Neural progenitor cell (in vitro differentiated cells): Measurements from ENCODE around the gene TRAPPC2L. TPM values are rescaled to one million over a fixed set of nuclear protein-coding genes. Genes with fewer than 3 reads are reported as not detected.

ENCODE experiments used
- DNase-seq: peaks from one replicate; pipeline ENCODE4 v3.0.0-alpha.2; 2016; ENCODE audit warnings: low spot score
- H2AFZ ChIP-seq: fragments of 200-600 bp; sonication (generic); replicated peaks from 2 replicates; pipeline ENCODE4 v1.6.1; 2016; ENCODE audit warnings: antibody characterized with exemption
- H3F3A ChIP-seq: fragments of 200-600 bp; sonication (generic); 2 replicates; pipeline ENCODE4 v1.6.1; 2016; ENCODE audit warnings: antibody characterized with exemption, low read depth
- H3K27ac ChIP-seq: fragments of 200-600 bp; sonication (generic); 2 replicates; pipeline ENCODE4 v1.5.1; 2016; ENCODE audit warnings: mild to moderate bottlenecking
- H3K27me3 ChIP-seq: fragments of 200-600 bp; sonication (generic); 2 replicates; pipeline ENCODE4 v1.6.1; 2016; ENCODE audit warnings: mild to moderate bottlenecking, moderate library complexity
- H3K36me3 ChIP-seq: fragments of 200-600 bp; sonication (generic); 2 replicates; pipeline ENCODE4 v1.5.1; 2016
- H3K4me1 ChIP-seq: fragments of 200-600 bp; sonication (generic); 2 replicates; pipeline ENCODE4 v1.6.1; 2016; ENCODE audit warnings: mixed run types
- H3K4me2 ChIP-seq: fragments of 200-600 bp; sonication (generic); 2 replicates; pipeline ENCODE4 v1.6.1; 2016
- H3K4me3 ChIP-seq: fragments of 200-600 bp; sonication (generic); 2 replicates; pipeline ENCODE4 v1.5.1; 2016
- H3K79me2 ChIP-seq: fragments of 200-600 bp; sonication (generic); 2 replicates; pipeline ENCODE4 v1.6.1; 2016; ENCODE audit warnings: low read depth
- H3K9ac ChIP-seq: fragments of 200-600 bp; sonication (generic); 2 replicates; pipeline ENCODE4 v1.6.1; 2016
- H3K9me3 ChIP-seq: fragments of 200-600 bp; sonication (generic); 2 replicates; pipeline ENCODE4 v1.5.1; 2016; ENCODE audit warnings: low read depth
- H4K20me1 ChIP-seq: fragments of 200-600 bp; sonication (generic); 2 replicates; pipeline ENCODE4 v1.6.1; 2016; ENCODE audit warnings: low read depth
- H3K27ac Mint-ChIP-seq: 3 replicates; pipeline ENCODE4 v1.8.0; 2021; ENCODE audit warnings: mixed read lengths
- H3K27me3 Mint-ChIP-seq: 2 replicates; pipeline ENCODE4 v1.8.0; 2022; ENCODE audit warnings: low read depth, mild to moderate bottlenecking, inconsistent platforms, moderate library complexity, mixed read lengths; ENCODE audit not compliant: insufficient read depth
- H3K36me3 Mint-ChIP-seq: 3 replicates; pipeline ENCODE4 v1.8.0; 2021; ENCODE audit warnings: mixed read lengths
- H3K4me1 Mint-ChIP-seq: 3 replicates; pipeline ENCODE4 v1.8.0; 2021; ENCODE audit warnings: mixed read lengths
- H3K4me3 Mint-ChIP-seq: 3 replicates; pipeline ENCODE4 v1.8.0; 2021; ENCODE audit warnings: mild to moderate bottlenecking, moderate library complexity, mixed read lengths
- H3K9me3 Mint-ChIP-seq: 3 replicates; pipeline ENCODE4 v1.8.0; 2020; ENCODE audit warnings: mixed read lengths
- EZH2 ChIP-seq: fragments of 200-600 bp; sonication (generic); IDR thresholded peaks from 2 replicates; pipeline ENCODE4 v1.6.1; 2017; ENCODE audit warnings: antibody characterized with exemption, mild to moderate bottlenecking, moderate library complexity
- EZH2phosphoT487 ChIP-seq: fragments of 200-600 bp; sonication (generic); IDR thresholded peaks from 2 replicates; pipeline ENCODE4 v1.6.1; 2017; ENCODE audit warnings: antibody characterized with exemption
- total RNA-seq: library from RNA; depleted of rRNA; stranded (reverse); fragments of >200 nt; gene quantifications from 2 replicates; pipeline ENCODE4 v1.2.3, GENCODE V29; 2015; ENCODE audit warnings: low replicate concordance
- TF ChIP-seq, protein P1 (sequence below): fragments of 200-600 bp; sonication (generic); IDR thresholded peaks from 2 replicates; pipeline ENCODE4 v1.5.1; 2017; ENCODE audit warnings: antibody characterized with exemption, mild to moderate bottlenecking

The TRAPPC2L gene
- total RNA-seq, 1 donor from 2014 or later, result 31.8 TPM

DNA sequence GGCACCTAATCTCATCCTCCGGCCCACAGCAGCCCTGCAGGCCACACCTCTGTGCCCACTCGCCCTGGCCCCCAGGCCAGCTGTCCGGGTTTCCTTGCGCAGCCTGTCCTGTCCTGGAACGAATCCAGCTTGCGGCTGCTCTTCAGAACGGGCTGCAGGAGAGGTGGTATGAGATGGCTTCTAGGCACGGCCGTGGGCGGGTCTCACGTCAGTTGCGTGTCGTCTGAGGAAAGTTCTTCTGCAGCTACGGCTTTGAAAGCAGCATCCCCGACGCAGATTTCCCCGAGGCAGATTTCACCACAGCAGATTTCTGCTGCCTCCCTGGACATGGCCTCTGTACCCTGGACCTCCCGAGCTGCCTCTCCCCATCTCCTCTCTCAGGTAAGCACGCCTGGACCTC, 18.4 kb upstream of the TRAPPC2L start:
- Mint-ChIP-seq H3K9me3 (no peaks in the 10 kb centered on the region), H3K4me3 (no peak overlapping the region), H3K4me1 (no peaks in the 10 kb centered on the region), H3K36me3 (no peaks in the 10 kb centered on the region), H3K27ac (no peak overlapping the region), H3K27me3 (peaks cover 4% of the 10 kb centered on the region)
- Histone ChIP-seq H3F3A (no peaks in the 10 kb centered on the region), H2AFZ (no peak overlapping the region), H3K4me2 (no peak overlapping the region), H3K36me3 (no peaks in the 10 kb centered on the region), H4K20me1 (no peaks in the 10 kb centered on the region), H3K4me1 (no peaks in the 10 kb centered on the region), H3K9me3 (no peaks in the 10 kb centered on the region), H3K79me2 (no peaks in the 10 kb centered on the region), H3K4me3 (no peak overlapping the region), H3K9ac (no peak overlapping the region), H3K27ac (no peak overlapping the region), H3K27me3 (no peaks in the 10 kb centered on the region)
- DNase-seq, result no peak
- TF ChIP-seq EZH2 (no peak), EZH2phosphoT487 (no peak)
- TF ChIP-seq, protein P1, sequence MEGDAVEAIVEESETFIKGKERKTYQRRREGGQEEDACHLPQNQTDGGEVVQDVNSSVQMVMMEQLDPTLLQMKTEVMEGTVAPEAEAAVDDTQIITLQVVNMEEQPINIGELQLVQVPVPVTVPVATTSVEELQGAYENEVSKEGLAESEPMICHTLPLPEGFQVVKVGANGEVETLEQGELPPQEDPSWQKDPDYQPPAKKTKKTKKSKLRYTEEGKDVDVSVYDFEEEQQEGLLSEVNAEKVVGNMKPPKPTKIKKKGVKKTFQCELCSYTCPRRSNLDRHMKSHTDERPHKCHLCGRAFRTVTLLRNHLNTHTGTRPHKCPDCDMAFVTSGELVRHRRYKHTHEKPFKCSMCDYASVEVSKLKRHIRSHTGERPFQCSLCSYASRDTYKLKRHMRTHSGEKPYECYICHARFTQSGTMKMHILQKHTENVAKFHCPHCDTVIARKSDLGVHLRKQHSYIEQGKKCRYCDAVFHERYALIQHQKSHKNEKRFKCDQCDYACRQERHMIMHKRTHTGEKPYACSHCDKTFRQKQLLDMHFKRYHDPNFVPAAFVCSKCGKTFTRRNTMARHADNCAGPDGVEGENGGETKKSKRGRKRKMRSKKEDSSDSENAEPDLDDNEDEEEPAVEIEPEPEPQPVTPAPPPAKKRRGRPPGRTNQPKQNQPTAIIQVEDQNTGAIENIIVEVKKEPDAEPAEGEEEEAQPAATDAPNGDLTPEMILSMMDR, result no peak

- no peaks in the 10 kb centered on the region for H4K20me1 ChIP-seq
- no peaks in the 10 kb centered on the region for H3F3A ChIP-seq
- Mint-ChIP-seq H3K4me3 (no peak overlapping the region), H3K27me3 (peaks cover 6% of the 10 kb centered on the region), H3K9me3 (no peaks in the 10 kb centered on the region), H3K4me1 (no peaks in the 10 kb centered on the region), H3K36me3 (no peaks in the 10 kb centered on the region), H3K27ac (no peak overlapping the region)
- no peak overlapping the region for H3K27ac ChIP-seq
- no peak overlapping the region for H3K4me3 ChIP-seq
- DNase-seq, result peak; percentile 15
- no peak overlapping the region for H3K4me2 ChIP-seq
- no peaks in the 10 kb centered on the region for H3K36me3 ChIP-seq
- H3K27me3 ChIP-seq, result no peaks in the 10 kb centered on the region
- H2AFZ ChIP-seq, result no peak overlapping the region
- no peak overlapping the region for H3K9ac ChIP-seq
- no peak for TF ChIP-seq EZH2phosphoT487
- TF ChIP-seq, protein P1, result peak; percentile 34
- H3K79me2 ChIP-seq, result no peaks in the 10 kb centered on the region
- no peaks in the 10 kb centered on the region for H3K9me3 ChIP-seq
- no peaks in the 10 kb centered on the region for H3K4me1 ChIP-seq
Measured at GRCh38 chr16:88839026-88839529, 17.8 kb upstream of the TRAPPC2L start.

DNA sequence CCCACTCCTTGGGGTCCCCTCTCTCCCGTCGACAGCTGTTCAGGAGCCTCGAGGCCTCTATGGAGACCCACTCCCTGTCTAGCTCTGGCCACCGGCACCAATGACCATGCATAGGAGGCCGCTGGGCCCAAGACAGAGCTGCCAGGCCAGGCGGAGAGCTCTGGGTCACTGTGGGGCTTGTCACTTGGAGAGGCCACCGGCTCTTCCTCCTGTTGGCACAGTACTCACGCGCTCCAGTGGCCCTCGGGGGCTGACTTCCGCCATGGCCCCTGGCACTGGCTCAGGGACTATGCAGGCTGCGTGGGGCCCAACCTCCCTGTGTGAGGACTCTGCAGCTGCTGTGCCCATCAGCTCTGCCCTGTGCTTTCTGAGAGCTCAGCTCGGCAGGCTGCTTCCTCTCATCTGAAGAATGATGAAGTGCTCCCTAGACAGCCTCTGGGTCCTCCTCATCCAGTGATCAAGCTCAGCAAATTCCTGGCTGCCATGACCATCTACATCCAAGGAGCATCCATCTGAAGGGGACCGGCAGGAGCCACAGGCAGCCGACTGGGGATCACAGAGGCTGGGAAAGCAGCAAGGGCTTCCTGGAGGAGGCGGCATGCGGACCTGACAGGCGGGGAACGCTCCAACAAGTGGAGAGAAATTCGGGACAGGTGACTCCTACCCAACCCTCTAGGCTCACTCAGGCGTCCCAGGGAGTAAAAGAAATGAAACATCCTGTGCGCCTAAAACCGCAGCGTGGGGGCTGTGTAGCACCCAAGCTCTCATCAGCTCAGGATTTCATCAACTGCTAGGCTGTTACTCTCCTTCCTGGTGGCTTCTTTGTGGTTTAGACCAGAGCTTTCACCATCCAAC, 17.0 kb upstream of the TRAPPC2L start:
- Histone ChIP-seq H3K36me3 (no peaks in the 10 kb centered on the region), H3K27me3 (no peaks in the 10 kb centered on the region), H3K9ac (no peak overlapping the region), H3K4me3 (no peak overlapping the region), H3K4me1 (no peaks in the 10 kb centered on the region), H3K4me2 (no peak overlapping the region), H2AFZ (no peak overlapping the region), H3F3A (no peaks in the 10 kb centered on the region), H3K27ac (no peak overlapping the region), H3K79me2 (no peaks in the 10 kb centered on the region), H4K20me1 (peaks cover 4% of the 10 kb centered on the region), H3K9me3 (no peaks in the 10 kb centered on the region)
- no peaks in the 10 kb centered on the region for H3K9me3 Mint-ChIP-seq
- peaks cover 3% of the 10 kb centered on the region for H3K4me1 Mint-ChIP-seq
- H3K27ac Mint-ChIP-seq, result no peak overlapping the region
- H3K4me3 Mint-ChIP-seq, result no peak overlapping the region
- H3K27me3 Mint-ChIP-seq, result peaks cover 8% of the 10 kb centered on the region
- no peaks in the 10 kb centered on the region for H3K36me3 Mint-ChIP-seq
- DNase-seq, result no peak
- TF ChIP-seq EZH2phosphoT487 (no peak), EZH2 (no peak)
- TF ChIP-seq, protein P1, result no peak
